GM10847 (cell line): ENCODE measurements around the gene FAM240B.

ENCODE experiments used
- POLR2A ChIP-seq: IDR thresholded peaks from 2 replicates; pipeline ENCODE4 v1.6.1; 2011; ENCODE audit not compliant: insufficient read length; ENCODE audit errors: extremely low read depth

The FAM240B gene

GRCh38 chr9:38720083-38720745 is at the start of gene FAM240B:
Gene FAM240B, minus strand, starts transcription at chr9:38720133. Its CDS starts 16,134 bp downstream, at chr9:38703999.
- no peak for TF ChIP-seq POLR2A

GRCh38 chr9:38768351-38768761 is 48.4 kb upstream of the FAM240B start:
- no peak for TF ChIP-seq POLR2A

GRCh38 chr9:38765101-38765500 is 45.2 kb upstream of the FAM240B start:
- TF ChIP-seq POLR2A = no peak

- no peak for TF ChIP-seq POLR2A
Measured at GRCh38 chr9:38761999-38762398, 42.1 kb upstream of the FAM240B start.

- no peak for TF ChIP-seq POLR2A
Measured at GRCh38 chr9:38761339-38761738, 41.4 kb upstream of the FAM240B start.

GRCh38 chr9:38756702-38757101 is 36.8 kb upstream of the FAM240B start:
- TF ChIP-seq POLR2A = no peak

- TF ChIP-seq POLR2A = no peak
Measured at GRCh38 chr9:38747941-38748340, 28.0 kb upstream of the FAM240B start.

GRCh38 chr9:38747067-38747466 is 27.1 kb upstream of the FAM240B start:
- no peak for TF ChIP-seq POLR2A

GRCh38 chr9:38746303-38746702 is 26.4 kb upstream of the FAM240B start:
- no peak for TF ChIP-seq POLR2A

- TF ChIP-seq POLR2A = no peak
Measured at GRCh38 chr9:38744484-38744883, 24.6 kb upstream of the FAM240B start.

GRCh38 chr9:38737246-38737645 is 17.3 kb upstream of the FAM240B start:
- no peak for TF ChIP-seq POLR2A

- no peak for TF ChIP-seq POLR2A
Measured at GRCh38 chr9:38734831-38735230, 14.9 kb upstream of the FAM240B start.

- no peak for TF ChIP-seq POLR2A
Measured at GRCh38 chr9:38733503-38733902, 13.6 kb upstream of the FAM240B start.

- no peak for TF ChIP-seq POLR2A
Measured at GRCh38 chr9:38732885-38733284, 13.0 kb upstream of the FAM240B start.

GRCh38 chr9:38727497-38728001 is 7.6 kb upstream of the FAM240B start:
- TF ChIP-seq POLR2A = no peak

GRCh38 chr9:38724754-38725153 is 4.8 kb upstream of the FAM240B start:
- no peak for TF ChIP-seq POLR2A

GRCh38 chr9:38718148-38718547 is 1.8 kb downstream of the FAM240B start:
- no peak for TF ChIP-seq POLR2A
